Vagina (tissue), 2 donors: ENCODE results near the gene PEX10.

Experiments used
- CTCF ChIP-seq, 3 experiments: fragments of 450-650 bp in 2 of 3; fragments of 200-600 bp in 1 of 3; sonication (generic) in 1 of 3; IDR thresholded peaks; one replicate each; pipeline ENCODE4 v1.5.1; 2017 to 2019; ENCODE audit warnings: antibody characterized with exemption in 3 of 3, mild to moderate bottlenecking in 2 of 3, moderate library complexity in 2 of 3
- POLR2A ChIP-seq, 2 donors: fragments of 450-650 bp; IDR thresholded peaks; one replicate each; pipeline ENCODE4 v1.6.1; 2017; ENCODE audit warnings: antibody characterized with exemption in 2 of 2, mild to moderate bottlenecking in 2 of 2, moderate library complexity in 2 of 2
- POLR2AphosphoS5 ChIP-seq, 2 donors: sonication (generic); formaldehyde crosslinking; IDR thresholded peaks; one replicate each; pipeline ENCODE4 v1.9.0; 2017; ENCODE audit warnings: antibody characterized with exemption in 2 of 2, mild to moderate bottlenecking in 2 of 2, low read depth in 1 of 2; ENCODE audit not compliant: insufficient read depth in 1 of 2

GRCh38 chr1:2460996-2461751 is 48.8 kb upstream of the PEX10 start:
- TF ChIP-seq POLR2A (IDR thresholded peaks at IDR 0.05) (no peak), CTCF (IDR thresholded peaks at IDR 0.05) (no peak), POLR2AphosphoS5 (IDR thresholded peaks at IDR 0.05; ENCODE audit: insufficient read depth in 1 of 2, low read depth in 1 of 2) (no peak)
